Measurements from ENCODE around the gene AKAP10.
A peak's percentile ranks its signal among the peaks of the same experiment; 100 is the strongest.
"Not testable (repeated sequence)": the region's sequence is repeated elsewhere in the genome, so short reads cannot be mapped to it uniquely, and the experiment has no call there.

The AKAP10 gene

GRCh38 chr17:19868079-19868395 lies 109.6 kb downstream of the AKAP10 start:
- peak overlapping the region; percentile 76 for H3K27ac ChIP-seq
- TF ChIP-seq ZFX (IDR thresholded peaks at IDR 0.05; ENCODE audit: borderline replicate concordance), result no peak
- no peak for TF ChIP-seq CTCF (IDR thresholded peaks at IDR 0.05)

GRCh38 chr17:19867329-19868078 lies 110.1 kb downstream of the AKAP10 start, which contains the start of gene ULK2:
Gene ULK2 (minus strand): TSS chr17:19867936. CDS start chr17:19867417, 519 bp downstream.
- peak within 1 kb of the TSS; percentile 76 for H3K27ac ChIP-seq
- TF ChIP-seq ZFX (IDR thresholded peaks at IDR 0.05; ENCODE audit: borderline replicate concordance), result no peak
- peak; percentile 41 for TF ChIP-seq CTCF (IDR thresholded peaks at IDR 0.05)

- H3K27ac ChIP-seq, result peak overlapping the region; percentile 76
- TF ChIP-seq ZFX (IDR thresholded peaks at IDR 0.05; ENCODE audit: borderline replicate concordance) (no peak), CTCF (IDR thresholded peaks at IDR 0.05) (no peak)
Measured at GRCh38 chr17:19867079-19867328, 110.6 kb downstream of the AKAP10 start.

GRCh38 chr17:19865021-19865420 lies 112.6 kb downstream of the AKAP10 start:
- TF ChIP-seq CTCF (IDR thresholded peaks at IDR 0.05) (no peak), ZFX (IDR thresholded peaks at IDR 0.05; ENCODE audit: borderline replicate concordance) (no peak)
- no peak overlapping the region for H3K27ac ChIP-seq

- H3K27ac ChIP-seq, result not testable (repeated sequence)
Measured at GRCh38 chr17:19860647-19861177, 116.9 kb downstream of the AKAP10 start.

GRCh38 chr17:19857640-19858039 lies 120.0 kb downstream of the AKAP10 start:
- no peak for TF ChIP-seq ZFX (IDR thresholded peaks at IDR 0.05; ENCODE audit: borderline replicate concordance)
- TF ChIP-seq CTCF (IDR thresholded peaks at IDR 0.05), result no peak
- no peak overlapping the region for H3K27ac ChIP-seq

Measured in 22Rv1 (cell line).